DND-41 (cell line): ENCODE measurements around the gene TOPAZ1.

Source experiments
- ATAC-seq: fragments of 200-7000 bp; cut with Tn5 transposase; 3 replicates; pipeline ENCODE4 v1.9.1; 2021; ENCODE audit warnings: low read depth; ENCODE audit not compliant: insufficient read depth
- DNase-seq: peaks from one replicate; pipeline ENCODE4 v3.0.0-alpha.2; 2020
- H2AFZ ChIP-seq: 2 replicates; pipeline ENCODE4 v1.6.0; 2012; ENCODE audit warnings: low read depth, low read length
- H3K27ac ChIP-seq: 2 replicates; pipeline ENCODE4 v1.5.1; 2012; ENCODE audit warnings: low read length, inconsistent platforms
- H3K27me3 ChIP-seq: fragments of 200-600 bp; sonication (generic); 2 replicates; pipeline ENCODE4 v1.6.0; 2012; ENCODE audit warnings: low read length, mild to moderate bottlenecking, inconsistent platforms; ENCODE audit not compliant: insufficient read depth, poor library complexity
- H3K36me3 ChIP-seq: 2 replicates; pipeline ENCODE4 v1.5.1; 2012; ENCODE audit warnings: low read length, inconsistent platforms; ENCODE audit not compliant: insufficient read depth
- H3K4me1 ChIP-seq: 2 replicates; pipeline ENCODE4 v1.5.1; 2012; ENCODE audit warnings: mild to moderate bottlenecking, low read length; ENCODE audit not compliant: insufficient read depth
- H3K4me2 ChIP-seq: 2 replicates; pipeline ENCODE4 v1.6.0; 2012; ENCODE audit warnings: mild to moderate bottlenecking, moderate library complexity, low read length, inconsistent platforms; ENCODE audit not compliant: insufficient read depth
- H3K4me3 ChIP-seq, 2 experiments: fragments of 200-600 bp in 1 of 2; shearing (Covaris generic) in 1 of 2; 2 replicates each; pipeline ENCODE4 v1.5.1; 2012 to 2016; ENCODE audit warnings: inconsistent platforms in 2 of 2, low read length in 2 of 2, mild to moderate bottlenecking in 2 of 2, low read depth in 1 of 2, moderate library complexity in 1 of 2
- H3K79me2 ChIP-seq: 2 replicates; pipeline ENCODE4 v1.6.0; 2012; ENCODE audit warnings: low read length, inconsistent platforms; ENCODE audit not compliant: insufficient read depth
- H3K9ac ChIP-seq: 2 replicates; pipeline ENCODE4 v1.6.0; 2012; ENCODE audit warnings: low read depth, mild to moderate bottlenecking, inconsistent platforms, low read length, moderate library complexity
- H3K9me3 ChIP-seq: 2 replicates; pipeline ENCODE4 v1.5.1; 2012; ENCODE audit warnings: low read length, moderate library complexity, mild to moderate bottlenecking, inconsistent platforms; ENCODE audit not compliant: insufficient read depth, severe bottlenecking
- H4K20me1 ChIP-seq: 2 replicates; pipeline ENCODE4 v1.6.0; 2012; ENCODE audit warnings: low read length; ENCODE audit not compliant: insufficient read depth
- EZH2 ChIP-seq: IDR thresholded peaks from 3 replicates; pipeline ENCODE4 v1.6.1; 2012; ENCODE audit warnings: borderline replicate concordance, low read depth, mild to moderate bottlenecking, moderate library complexity, low read length, inconsistent platforms; ENCODE audit not compliant: severe bottlenecking
- TF ChIP-seq, protein P1 (sequence below): IDR thresholded peaks from 2 replicates; pipeline ENCODE4 v1.5.1; 2012; ENCODE audit warnings: borderline replicate concordance, low read length, moderate library complexity, mild to moderate bottlenecking; ENCODE audit not compliant: poor library complexity, severe bottlenecking; ENCODE audit errors: extremely low read depth

Gene TOPAZ1

DNA sequence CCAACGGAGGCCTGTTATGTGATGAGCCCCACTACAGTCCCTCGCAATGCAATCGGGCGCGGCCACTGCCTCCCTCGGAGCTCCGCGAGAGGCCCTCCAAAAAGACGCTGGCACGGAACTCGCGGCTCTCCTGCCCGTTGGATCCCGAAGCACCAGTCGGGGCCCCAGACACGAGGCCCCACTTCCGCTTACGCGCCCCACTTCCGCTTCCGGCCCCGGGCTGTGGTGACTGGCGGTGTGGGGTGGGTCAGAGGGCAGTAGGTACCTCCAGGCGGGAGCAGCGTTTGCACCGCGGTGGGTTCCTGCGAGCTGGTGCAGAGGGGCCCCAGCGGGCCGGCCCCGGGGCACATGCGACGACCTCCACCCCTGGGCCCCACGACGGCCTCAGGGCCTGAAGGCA lies at the start of gene TOPAZ1:
Gene TOPAZ1 (plus strand): TSS at position 181 of the 400 bp plus-strand sequence. CDS start 168 bp downstream, at position 349.
- no peak for DNase-seq
- TF ChIP-seq, protein P1, sequence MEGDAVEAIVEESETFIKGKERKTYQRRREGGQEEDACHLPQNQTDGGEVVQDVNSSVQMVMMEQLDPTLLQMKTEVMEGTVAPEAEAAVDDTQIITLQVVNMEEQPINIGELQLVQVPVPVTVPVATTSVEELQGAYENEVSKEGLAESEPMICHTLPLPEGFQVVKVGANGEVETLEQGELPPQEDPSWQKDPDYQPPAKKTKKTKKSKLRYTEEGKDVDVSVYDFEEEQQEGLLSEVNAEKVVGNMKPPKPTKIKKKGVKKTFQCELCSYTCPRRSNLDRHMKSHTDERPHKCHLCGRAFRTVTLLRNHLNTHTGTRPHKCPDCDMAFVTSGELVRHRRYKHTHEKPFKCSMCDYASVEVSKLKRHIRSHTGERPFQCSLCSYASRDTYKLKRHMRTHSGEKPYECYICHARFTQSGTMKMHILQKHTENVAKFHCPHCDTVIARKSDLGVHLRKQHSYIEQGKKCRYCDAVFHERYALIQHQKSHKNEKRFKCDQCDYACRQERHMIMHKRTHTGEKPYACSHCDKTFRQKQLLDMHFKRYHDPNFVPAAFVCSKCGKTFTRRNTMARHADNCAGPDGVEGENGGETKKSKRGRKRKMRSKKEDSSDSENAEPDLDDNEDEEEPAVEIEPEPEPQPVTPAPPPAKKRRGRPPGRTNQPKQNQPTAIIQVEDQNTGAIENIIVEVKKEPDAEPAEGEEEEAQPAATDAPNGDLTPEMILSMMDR: no peak
- no peak for TF ChIP-seq EZH2
- Histone ChIP-seq H3K9ac (no peak within 1 kb of the TSS), H3K79me2 (no peaks in the 10 kb centered on the region), H3K27me3 (peaks cover 14% of the 10 kb centered on the region), H3K9me3 (no peaks in the 10 kb centered on the region), H3K4me1 (no peaks in the 10 kb centered on the region), H3K4me3 (no peak within 1 kb of the TSS), H3K36me3 (no peaks in the 10 kb centered on the region), H4K20me1 (no peaks in the 10 kb centered on the region), H3K27ac (no peak within 1 kb of the TSS), H3K4me2 (no peak within 1 kb of the TSS), H2AFZ (no peak within 1 kb of the TSS)
- ATAC-seq: no peak

DNA sequence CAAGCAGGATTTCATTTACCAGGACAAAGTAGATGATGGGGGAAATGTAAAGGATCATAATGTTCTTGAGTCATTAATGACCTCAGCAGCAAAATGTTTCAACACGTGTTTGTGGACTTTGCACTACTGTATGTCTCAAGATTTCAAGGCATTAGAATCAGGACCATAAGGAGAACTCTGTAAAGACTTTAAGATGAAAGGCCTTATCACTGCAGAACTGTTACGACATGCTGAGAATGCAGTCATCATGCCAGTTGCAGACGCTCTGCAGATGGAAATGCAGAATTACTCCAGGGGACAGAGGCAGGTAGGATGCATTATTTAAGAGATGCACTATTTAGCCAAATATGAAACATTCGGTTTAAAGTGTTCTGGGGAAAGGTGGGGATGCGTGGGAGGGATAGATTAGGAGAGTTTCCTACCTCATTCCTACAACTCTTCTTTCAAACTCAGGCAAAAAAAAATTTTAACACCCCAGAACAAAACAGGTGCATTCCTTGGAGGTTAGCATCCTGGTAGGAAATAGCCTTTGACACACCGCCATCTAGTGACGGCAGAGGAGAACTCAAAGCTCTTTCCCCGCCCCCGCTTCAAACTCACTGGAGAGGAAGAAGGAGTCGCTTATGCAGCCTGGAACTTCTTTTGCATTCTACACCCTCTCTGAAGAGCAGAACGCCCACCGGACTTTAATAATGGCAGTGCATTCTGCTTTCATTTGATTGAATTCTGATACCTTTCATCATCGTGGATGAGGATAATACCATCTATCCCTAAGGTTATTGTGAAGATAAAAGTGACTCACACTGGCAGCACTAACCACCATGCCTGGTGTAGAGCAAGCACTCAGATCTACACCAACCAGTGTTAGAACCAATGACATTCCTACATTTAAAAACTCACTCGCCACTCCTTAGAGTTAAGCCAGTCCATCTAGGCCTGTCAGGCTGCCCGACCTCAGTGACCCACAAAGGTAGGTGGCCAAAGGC lies 43.1 kb upstream of the TOPAZ1 start:
- H2AFZ ChIP-seq: no peak overlapping the region
- H4K20me1 ChIP-seq: no peaks in the 10 kb centered on the region
- H3K9me3 ChIP-seq: no peaks in the 10 kb centered on the region
- no peak overlapping the region for H3K9ac ChIP-seq
- TF ChIP-seq, protein P1: peak; percentile 89
- no peak for TF ChIP-seq EZH2
- DNase-seq: peak; percentile 73
- H3K36me3 ChIP-seq: no peaks in the 10 kb centered on the region
- H3K4me2 ChIP-seq: no peak overlapping the region
- H3K27ac ChIP-seq: no peak overlapping the region
- H3K4me1 ChIP-seq: no peaks in the 10 kb centered on the region
- ATAC-seq: peak; percentile 89
- H3K4me3 ChIP-seq: no peak overlapping the region
- H3K79me2 ChIP-seq: no peaks in the 10 kb centered on the region
- H3K27me3 ChIP-seq: peaks cover 17% of the 10 kb centered on the region

- Histone ChIP-seq H3K4me2 (no peak overlapping the region), H3K79me2 (no peaks in the 10 kb centered on the region), H2AFZ (no peak overlapping the region), H3K9me3 (no peaks in the 10 kb centered on the region), H3K27me3 (peaks cover 33% of the 10 kb centered on the region), H3K9ac (no peak overlapping the region), H4K20me1 (no peaks in the 10 kb centered on the region), H3K4me3 (no peak overlapping the region), H3K4me1 (peaks cover 5% of the 10 kb centered on the region; the same call in 1 of the 2 replicates), H3K36me3 (no peaks in the 10 kb centered on the region), H3K27ac (no peak overlapping the region)
- no peak for TF ChIP-seq EZH2
- TF ChIP-seq, protein P1: no peak
- ATAC-seq (no peak), DNase-seq (no peak)
Observed at GRCh38 chr3:44206261-44206660, 35.4 kb upstream of the TOPAZ1 start.
